ENCODE results near the gene GGA3.
"Not testable (repeated sequence)": the region's sequence is repeated elsewhere in the genome, so short reads cannot be mapped to it uniquely, and the experiment has no call there.

Gene GGA3

GRCh38 chr17:75272848-75273184 lies 11.4 kb upstream of the GGA3 start:
- in situ Hi-C loops (cut with MboI; ENCODE audit: low sequenced_read_pairs) = no loop called here

GRCh38 chr17:75271955-75272847 lies 10.8 kb upstream of the GGA3 start:
- in situ Hi-C loops (cut with MboI; ENCODE audit: low sequenced_read_pairs) = no loop called here

- in situ Hi-C loops (cut with MboI; ENCODE audit: low sequenced_read_pairs) = no loop called here
Measured at GRCh38 chr17:75271233-75271954, 10.0 kb upstream of the GGA3 start.

GRCh38 chr17:75270966-75271232 lies 9.5 kb upstream of the GGA3 start, which contains the start of gene MIF4GD:
Gene MIF4GD (minus strand): TSS chr17:75271231. CDS start chr17:75270195, 1,036 bp downstream.
- in situ Hi-C loops (cut with MboI; ENCODE audit: low sequenced_read_pairs) = no loop called here

GRCh38 chr17:75270218-75270965 lies 9.0 kb upstream of the GGA3 start:
- in situ Hi-C loops (cut with MboI; ENCODE audit: low sequenced_read_pairs) = no loop called here

GRCh38 chr17:75269844-75270217 lies 8.4 kb upstream of the GGA3 start:
- in situ Hi-C loops (cut with MboI; ENCODE audit: low sequenced_read_pairs) = no loop called here

- in situ Hi-C loops (cut with MboI; ENCODE audit: low sequenced_read_pairs) = no loop called here
Measured at GRCh38 chr17:75267411-75268232, 6.2 kb upstream of the GGA3 start.

- in situ Hi-C loops (cut with MboI; ENCODE audit: low sequenced_read_pairs) = no loop called here
Measured at GRCh38 chr17:75267153-75267410, 5.7 kb upstream of the GGA3 start.

GRCh38 chr17:75266316-75267152 lies 5.1 kb upstream of the GGA3 start:
- in situ Hi-C loops (cut with MboI; ENCODE audit: low sequenced_read_pairs) = no loop called here

- in situ Hi-C loops (cut with MboI; ENCODE audit: low sequenced_read_pairs) = no loop called here
Measured at GRCh38 chr17:75265614-75266315, 4.4 kb upstream of the GGA3 start.

GRCh38 chr17:75263055-75263454 lies 1.6 kb upstream of the GGA3 start:
- in situ Hi-C loops (cut with MboI; ENCODE audit: low sequenced_read_pairs) = no loop called here

- in situ Hi-C loops (cut with MboI; ENCODE audit: low sequenced_read_pairs) = no loop called here
Measured at GRCh38 chr17:75262112-75262606, 753 bp upstream of the GGA3 start.

- in situ Hi-C loops (cut with MboI; ENCODE audit: low sequenced_read_pairs) = no loop called here
Measured at GRCh38 chr17:75260641-75261335, 618 bp downstream of the GGA3 start.

- in situ Hi-C loops (cut with MboI; ENCODE audit: low sequenced_read_pairs) = not testable (repeated sequence)
Measured at GRCh38 chr17:75257228-75257627, 4.2 kb downstream of the GGA3 start.

- in situ Hi-C loops (cut with MboI; ENCODE audit: low sequenced_read_pairs) = not testable (repeated sequence)
Measured at GRCh38 chr17:75255954-75256698, 5.3 kb downstream of the GGA3 start.

- in situ Hi-C loops (cut with MboI; ENCODE audit: low sequenced_read_pairs) = no loop called here
Measured at GRCh38 chr17:75252039-75252816, 9.2 kb downstream of the GGA3 start.

- in situ Hi-C loops (cut with MboI; ENCODE audit: low sequenced_read_pairs) = no loop called here
Measured at GRCh38 chr17:75250009-75250471, 11.4 kb downstream of the GGA3 start.
